Inflammatory macrophage treated with lipopolysaccharide for 1 hour (primary cell): ENCODE measurements around the gene JAG1.

Experiments
- DNase-seq, 2 donors: peaks; one replicate each; pipeline ENCODE4 v3.0.0-alpha.2; 2020 to 2022

Gene JAG1

GRCh38 chr20:10651227-10651990, 22.4 kb downstream of the JAG1 start:
- DNase-seq, result no peak

GRCh38 chr20:10649797-10650160, 24.0 kb downstream of the JAG1 start:
- DNase-seq, result no peak

- no peak for DNase-seq
Observed at GRCh38 chr20:10649080-10649796, 24.6 kb downstream of the JAG1 start.

GRCh38 chr20:10648651-10649050, 25.1 kb downstream of the JAG1 start:
- DNase-seq, result no peak

GRCh38 chr20:10647909-10648308, 25.9 kb downstream of the JAG1 start:
- no peak for DNase-seq

GRCh38 chr20:10647471-10647870, 26.3 kb downstream of the JAG1 start:
- DNase-seq, result no peak

GRCh38 chr20:10646886-10647420, 26.8 kb downstream of the JAG1 start:
- DNase-seq, result no peak

GRCh38 chr20:10646006-10646405, 27.8 kb downstream of the JAG1 start:
- DNase-seq, result no peak

GRCh38 chr20:10645205-10645570, 28.6 kb downstream of the JAG1 start:
- no peak for DNase-seq

- DNase-seq, result no peak
Observed at GRCh38 chr20:10644458-10645204, 29.2 kb downstream of the JAG1 start.

- no peak for DNase-seq
Observed at GRCh38 chr20:10643560-10643873, 30.3 kb downstream of the JAG1 start.

GRCh38 chr20:10642856-10643559, 30.8 kb downstream of the JAG1 start:
- DNase-seq, result no peak

GRCh38 chr20:10641893-10642292, 31.9 kb downstream of the JAG1 start:
- no peak for DNase-seq

- DNase-seq, result no peak
Observed at GRCh38 chr20:10641467-10641866, 32.3 kb downstream of the JAG1 start.

GRCh38 chr20:10640897-10641296, 32.9 kb downstream of the JAG1 start:
- DNase-seq, result no peak

- no peak for DNase-seq
Observed at GRCh38 chr20:10639737-10640556, 33.9 kb downstream of the JAG1 start.

GRCh38 chr20:10639077-10639736, 34.6 kb downstream of the JAG1 start:
- DNase-seq, result no peak

- no peak for DNase-seq
Observed at GRCh38 chr20:10637563-10637962, 36.2 kb downstream of the JAG1 start.

GRCh38 chr20:10637031-10637559, 36.7 kb downstream of the JAG1 start:
- no peak for DNase-seq

- no peak for DNase-seq
Observed at GRCh38 chr20:10636326-10636818, 37.4 kb downstream of the JAG1 start.
